Retinal pigment epithelial cell (primary cell): ENCODE results near the gene DSCAM.

Experiments used
- DNase-seq: peaks from one replicate; pipeline ENCODE4 v3.0.0-alpha.2; 2010; ENCODE audit warnings: low read depth
- H3K4me3 ChIP-seq: 2 replicates; pipeline ENCODE4 v1.5.1; 2011; ENCODE audit warnings: mild to moderate bottlenecking, low read length, control low read depth, moderate library complexity
- CTCF ChIP-seq: conservative IDR thresholded peaks from 2 replicates; pipeline ENCODE4 v1.5.1; 2011; ENCODE audit warnings: low read depth, low read length, control low read depth, inconsistent platforms

Gene DSCAM

DNA sequence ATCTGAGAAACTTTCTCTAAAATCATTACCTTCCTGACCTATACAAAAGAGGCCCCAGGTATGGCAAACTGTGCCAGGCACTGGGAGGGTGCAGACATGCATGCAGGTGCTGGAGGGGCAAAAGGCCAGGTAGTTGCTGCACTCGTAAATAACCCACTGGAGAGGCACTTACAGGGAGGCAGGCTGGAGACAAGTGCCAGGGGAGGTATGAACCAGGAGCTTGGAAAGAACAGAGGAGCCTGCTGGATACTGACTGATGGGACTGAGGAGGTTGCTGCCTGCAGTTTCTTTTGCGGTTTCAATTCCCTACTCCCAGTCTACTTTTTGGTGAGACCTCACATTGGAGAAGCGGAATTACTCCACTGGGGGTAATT is 113.9 kb downstream of the DSCAM start:
- H3K4me3 ChIP-seq, result no peak overlapping the region
- DNase-seq, result no peak
- no peak for TF ChIP-seq CTCF

- no peak for TF ChIP-seq CTCF
- DNase-seq, result no peak
- no peak overlapping the region for H3K4me3 ChIP-seq
Measured at GRCh38 chr21:40732253-40733023, 114.5 kb downstream of the DSCAM start.

DNA sequence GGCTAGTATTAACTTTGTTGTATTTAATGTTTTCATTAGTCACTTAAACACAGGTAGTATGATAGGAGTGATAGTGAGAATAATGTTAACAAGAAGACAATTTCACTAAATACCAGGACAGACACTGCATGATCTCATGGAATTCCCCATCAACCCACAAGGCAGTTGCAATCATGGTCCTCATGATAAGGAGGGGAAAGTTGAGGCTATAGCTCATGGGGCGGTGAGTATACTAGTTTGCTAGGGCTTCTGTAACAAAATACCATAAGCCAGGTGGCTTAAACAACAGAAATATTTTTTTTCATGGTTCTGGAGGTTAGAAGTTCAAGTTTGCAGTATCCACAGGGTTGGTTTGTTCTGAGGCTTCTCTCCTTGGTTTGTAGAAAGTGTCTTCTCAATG is 115.8 kb downstream of the DSCAM start:
- TF ChIP-seq CTCF, result no peak
- H3K4me3 ChIP-seq, result no peak overlapping the region
- no peak for DNase-seq

DNA sequence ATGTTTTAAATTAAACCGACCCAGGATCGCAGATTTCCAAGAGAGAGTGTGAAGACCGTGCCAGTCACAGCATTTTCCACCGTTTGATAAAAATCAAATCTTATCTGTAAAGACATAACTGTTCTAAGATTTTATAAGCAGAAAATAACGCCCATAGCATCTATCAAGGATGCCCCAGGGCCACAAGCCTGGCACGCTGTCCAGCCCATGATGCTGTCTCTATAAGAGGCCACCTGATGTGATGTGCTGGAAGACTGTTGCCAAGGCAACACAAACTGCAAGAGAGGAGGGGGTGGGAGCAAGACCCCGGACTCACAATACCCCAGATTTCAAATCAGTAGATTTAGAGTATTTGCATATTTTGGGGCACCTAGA is 116.5 kb downstream of the DSCAM start:
- no peak for DNase-seq
- TF ChIP-seq CTCF, result no peak
- no peak overlapping the region for H3K4me3 ChIP-seq

DNA sequence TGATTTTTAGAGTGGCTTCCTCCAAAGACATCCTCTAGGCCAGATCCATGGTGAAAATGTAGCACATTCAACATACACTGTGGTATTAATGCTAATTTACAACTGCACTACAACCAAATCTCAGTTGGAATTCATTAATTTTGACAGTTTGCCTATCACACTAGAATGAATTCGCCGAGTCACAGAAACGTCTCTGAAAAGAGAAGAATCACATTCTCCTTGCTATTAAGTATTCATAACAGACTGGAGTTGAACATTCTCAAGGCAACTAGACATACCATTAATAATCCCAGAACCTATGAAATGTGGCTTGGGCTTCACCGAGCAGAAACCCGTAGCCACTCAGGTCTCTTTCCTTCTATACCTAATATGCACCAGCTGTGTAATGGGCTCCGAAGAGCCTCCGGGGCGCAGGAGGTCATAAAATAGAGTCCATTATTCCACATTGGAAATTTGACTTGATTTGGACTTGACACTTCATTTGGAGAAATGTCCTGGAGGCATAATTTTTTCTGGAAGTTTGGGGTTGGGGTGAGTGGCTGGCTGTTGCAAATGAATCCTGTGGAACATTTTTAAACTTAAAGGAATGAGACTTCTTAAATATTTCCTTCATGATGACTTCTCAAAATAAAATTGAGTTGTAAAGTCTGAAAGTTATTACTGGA is 117.1 kb downstream of the DSCAM start:
- DNase-seq, result no peak
- TF ChIP-seq CTCF, result no peak
- H3K4me3 ChIP-seq, result no peak overlapping the region

GRCh38 chr21:40723966-40724365 is 123.0 kb downstream of the DSCAM start:
- DNase-seq, result no peak
- TF ChIP-seq CTCF, result no peak
- H3K4me3 ChIP-seq, result no peak overlapping the region

DNA sequence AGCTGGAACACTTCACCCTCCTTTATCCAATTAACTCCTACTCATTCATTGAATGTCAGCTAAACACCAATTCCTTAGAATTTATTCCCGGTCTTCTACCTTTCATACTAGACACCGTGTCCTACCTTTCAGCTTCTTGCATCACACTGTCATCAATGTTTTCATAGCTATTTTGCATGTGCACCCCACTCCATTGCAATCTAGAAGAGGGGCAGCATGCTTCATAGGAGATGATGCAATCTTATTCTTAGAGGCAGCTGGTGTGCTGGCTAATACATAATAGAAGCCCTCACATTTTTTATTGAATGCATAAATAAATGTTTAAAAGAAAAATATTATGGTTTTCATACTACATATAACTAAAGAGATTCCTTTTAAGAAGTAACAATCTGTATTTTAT is 123.6 kb downstream of the DSCAM start:
- no peak for TF ChIP-seq CTCF
- DNase-seq, result no peak
- no peak overlapping the region for H3K4me3 ChIP-seq
